Testis (tissue), 3 donors: ENCODE results near the gene MEMO1. TPM values are rescaled to one million over a fixed set of nuclear protein-coding genes. Genes with fewer than 3 reads are reported as not detected.

Experiments
- DNase-seq: peaks from one replicate; pipeline ENCODE4 v3.0.0-alpha.2; 2019
- H3K27ac ChIP-seq, 2 donors: fragments of 200-600 bp; sonication (generic); one replicate each; pipeline ENCODE4 v1.5.1; 2019
- H3K27me3 ChIP-seq: fragments of 200-600 bp; sonication (generic); one replicate; pipeline ENCODE4 v1.5.1; 2019
- H3K36me3 ChIP-seq: fragments of 200-600 bp; sonication (generic); one replicate; pipeline ENCODE4 v1.5.1; 2017; ENCODE audit warnings: low read depth; ENCODE audit errors: missing control alignments
- H3K4me1 ChIP-seq: fragments of 200-600 bp; sonication (generic); one replicate; pipeline ENCODE4 v1.5.1; 2019
- H3K4me3 ChIP-seq, 2 donors: fragments of 200-600 bp; sonication (generic); one replicate each; pipeline ENCODE4 v1.5.1; 2017 to 2019
- H3K9me3 ChIP-seq: fragments of 200-600 bp; sonication (generic); one replicate; pipeline ENCODE4 v1.5.1; 2017
- CTCF ChIP-seq, 3 experiments: fragments of 450-650 bp in 2 of 3; fragments of 200-600 bp in 1 of 3; sonication (generic) in 1 of 3; IDR thresholded peaks; one replicate each; pipeline ENCODE4 v1.5.1; 2016 to 2019; ENCODE audit warnings: antibody characterized with exemption in 3 of 3, mild to moderate bottlenecking in 2 of 3, moderate library complexity in 1 of 3
- POLR2A ChIP-seq: fragments of 450-650 bp; IDR thresholded peaks from one replicate; pipeline ENCODE4 v1.6.1; 2017; ENCODE audit warnings: antibody characterized with exemption, mild to moderate bottlenecking, moderate library complexity
- WGBS, 2 donors: methylation state at CpG; one replicate each; pipeline ENCODE4 v1.1.5; 2018; 5-methylcytosine and 5-hydroxymethylcytosine counted together
- intact Hi-C: fragments of 100-400 bp; cut with DNase I; formaldehyde crosslinking; loops from one replicate; pipeline ENCODE4 v1.15.1; 2023; ENCODE audit warnings: low total_unique reads
- polyA plus RNA-seq: library from polyadenylated mRNA; stranded (reverse); fragments of 350-450 nt; fragmentation: Illumina TruSeq; extraction: RNeasy Lipid Tissue Mini Kit (QIAGEN cat#74804); gene quantifications from one replicate; pipeline ENCODE4 v1.2.3, GENCODE V29; 2014; ENCODE audit warnings: low read depth, low replicate concordance; ENCODE audit not compliant: insufficient read depth
- total RNA-seq, 2 donors: library from RNA; depleted of rRNA; stranded (reverse); fragments of >200 nt; gene quantifications; one replicate each; pipeline ENCODE4 v1.2.3, GENCODE V29; 2016

Gene MEMO1
- total and polyA plus RNA-seq, 3 donors from 2014 or later = 59.9 to 167 (median 61.1) TPM

- no peak for DNase-seq
- TF ChIP-seq POLR2A = no peak
- TF ChIP-seq CTCF (IDR thresholded peaks at IDR 0.05) = no peak
- intact Hi-C loops = no loop called here
- Histone ChIP-seq H3K27ac (no peak overlapping the region), H3K36me3 (no peaks in the 10 kb centered on the region), H3K27me3 (no peaks in the 10 kb centered on the region), H3K9me3 (no peaks in the 10 kb centered on the region), H3K4me3 (no peak overlapping the region), H3K4me1 (no peaks in the 10 kb centered on the region)
- WGBS, 2 donors = 88 to 98% methylated on average over 4 of the region's 4 CpGs
Observed at GRCh38 chr2:31950946-31951562, 59.8 kb downstream of the MEMO1 start.

GRCh38 chr2:31947871-31948270, 62.9 kb downstream of the MEMO1 start:
- 77 to 86% methylated on average over 2 of the region's 2 CpGs for WGBS, 2 donors
- H3K27ac ChIP-seq = no peak overlapping the region
- DNase-seq = no peak
- H3K36me3 ChIP-seq = no peaks in the 10 kb centered on the region
- TF ChIP-seq POLR2A (no peak), CTCF (IDR thresholded peaks at IDR 0.05) (no peak)
- intact Hi-C loops = no loop called here
- H3K4me3 ChIP-seq = no peak overlapping the region
- H3K4me1 ChIP-seq = peaks cover 5% of the 10 kb centered on the region
- no peaks in the 10 kb centered on the region for H3K9me3 ChIP-seq
- no peaks in the 10 kb centered on the region for H3K27me3 ChIP-seq

DNA sequence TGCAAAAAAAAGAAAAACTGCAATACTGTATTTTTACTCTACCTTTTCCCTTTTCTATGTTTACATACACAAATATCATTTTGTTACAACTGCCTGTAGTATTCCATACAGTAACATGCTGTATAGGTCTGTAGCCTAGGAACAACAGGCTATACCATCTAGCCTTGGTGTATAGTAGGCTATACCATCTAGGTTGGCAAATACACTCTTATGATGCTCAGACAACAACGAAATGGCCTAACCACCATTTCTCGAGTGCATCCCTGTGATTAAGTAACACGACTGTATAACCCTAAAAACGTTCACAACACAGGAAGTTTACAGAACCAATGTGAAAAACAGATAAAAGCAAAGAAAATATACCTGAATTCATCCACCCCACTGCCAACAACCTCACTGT, 64.0 kb downstream of the MEMO1 start:
- DNase-seq = no peak
- Histone ChIP-seq H3K9me3 (no peaks in the 10 kb centered on the region), H3K36me3 (no peaks in the 10 kb centered on the region), H3K4me1 (peaks cover 5% of the 10 kb centered on the region), H3K4me3 (no peak overlapping the region), H3K27ac (no peak overlapping the region), H3K27me3 (no peaks in the 10 kb centered on the region)
- intact Hi-C loops = no loop called here
- WGBS, 2 donors = 96% methylated on average over 4 of the region's 4 CpGs
- TF ChIP-seq POLR2A (no peak), CTCF (IDR thresholded peaks at IDR 0.05) (no peak)

GRCh38 chr2:31945572-31945935, 65.3 kb downstream of the MEMO1 start:
- DNase-seq = peak; percentile 36
- Histone ChIP-seq H3K4me3 (no peak overlapping the region), H3K27ac (no peak overlapping the region), H3K27me3 (no peaks in the 10 kb centered on the region), H3K4me1 (peaks cover 5% of the 10 kb centered on the region), H3K36me3 (no peaks in the 10 kb centered on the region), H3K9me3 (no peaks in the 10 kb centered on the region)
- intact Hi-C loops = no loop called here
- WGBS, 2 donors = 29 to 33% methylated on average over 1 of the region's 1 CpG
- no peak for TF ChIP-seq CTCF (IDR thresholded peaks at IDR 0.05)
- no peak for TF ChIP-seq POLR2A
